HCT116 (cell line): ENCODE results near the gene GARS1. TPM values are rescaled to one million over a fixed set of nuclear protein-coding genes. Genes with fewer than 3 reads are reported as not detected.
A peak's percentile ranks its signal among the peaks of the same experiment; 100 is the strongest.

Experiments
- ATAC-seq: fragments of 200-7000 bp; cut with Tn5 transposase; 2 replicates; pipeline ENCODE4 v1.9.1; 2020; ENCODE audit warnings: mild to moderate bottlenecking, moderate library complexity
- BruUV-seq: library from RNA; stranded (reverse); fragments of 400-500 nt; replicated peaks from 2 replicates; lab custom pipeline; 2021; lab: Mats Ljungman, UMichigan
- CTCF ChIA-PET: fragments of 300-600 bp; sonication (Branson Sonifier 250); formaldehyde crosslinking; loops from one replicate; lab custom pipeline; 2021; ENCODE audit warnings: antibody characterized with exemption; lab: Charles Lee
- POLR2A ChIA-PET: fragments of 300-600, 350-600 bp; sonication (Branson Sonifier 250); formaldehyde crosslinking; loops from one replicate; lab custom pipeline; 2021; ENCODE audit warnings: antibody characterized with exemption; lab: Charles Lee
- RAD21 ChIA-PET, 2 experiments: fragments of 300-600 bp; sonication (Branson Sonifier 250); formaldehyde crosslinking; loops; one replicate each; lab custom pipeline; 2023; ENCODE audit warnings: low total read pairs in 2 of 2; ENCODE audit not compliant: uncharacterized antibody in 2 of 2, unreplicated experiment in 2 of 2, low non-redundant PET in 1 of 2; lab: Charles Lee
- DNase-seq: peaks from one replicate; pipeline ENCODE4 v3.0.0-alpha.2; 2010; ENCODE audit warnings: low read depth, low spot score
- H2AFZ ChIP-seq: fragments of 200-600 bp; shearing (Covaris generic), sonication (generic); 2 replicates; pipeline ENCODE4 v1.6.1; 2017; ENCODE audit warnings: low read depth, mixed run types, mixed read lengths, antibody characterized with exemption, low read length; ENCODE audit not compliant: poor library complexity, severe bottlenecking
- H3K27ac ChIP-seq: 2 replicates; pipeline ENCODE4 v1.5.1; 2012; ENCODE audit warnings: low read depth, low read length
- H3K27me3 ChIP-seq: fragments of 200-600 bp; sonication (generic); 2 replicates; pipeline ENCODE4 v1.6.1; 2016; ENCODE audit warnings: mixed run types, low read length, mixed read lengths; ENCODE audit not compliant: insufficient read depth
- H3K36me3 ChIP-seq, 2 experiments: fragments of 200-500 bp in 1 of 2; fragments of 200-600 bp in 1 of 2; sonication (Bioruptor generic) in 1 of 2; sonication (generic) in 1 of 2; 2 replicates each; pipeline versions ENCODE4 v1.5.1 to v1.6.1; 2014 to 2016; ENCODE audit warnings: low read length in 2 of 2, inconsistent platforms in 1 of 2, mixed read lengths in 1 of 2, mixed run types in 1 of 2; ENCODE audit not compliant: insufficient read depth in 2 of 2, control insufficient read depth in 1 of 2
- H3K4me1 ChIP-seq, 2 experiments: fragments of 200-600 bp in 1 of 2; sonication (generic) in 1 of 2; 2 replicates each; pipeline versions ENCODE4 v1.5.1 to v1.6.1; 2012 to 2017; ENCODE audit warnings: low read length in 2 of 2, inconsistent platforms in 1 of 2, mild to moderate bottlenecking in 1 of 2, mixed read lengths in 1 of 2, mixed run types in 1 of 2, moderate library complexity in 1 of 2; ENCODE audit not compliant: insufficient read depth in 2 of 2, control insufficient read depth in 1 of 2
- H3K4me2 ChIP-seq: fragments of 200-600 bp; sonication (generic); 2 replicates; pipeline ENCODE4 v1.6.1; 2017; ENCODE audit warnings: mixed run types, low read length, mixed read lengths
- H3K4me3 ChIP-seq, 2 experiments: fragments of 200-600 bp in 1 of 2; sonication (generic) in 1 of 2; replicated peaks in 1 of 2; 2 replicates each; pipeline ENCODE4 v1.5.1; 2011 to 2016; ENCODE audit warnings: low read length in 2 of 2, control low read depth in 1 of 2, low read depth in 1 of 2, mild to moderate bottlenecking in 1 of 2, mixed read lengths in 1 of 2, mixed run types in 1 of 2
- H3K79me2 ChIP-seq: fragments of 200-600 bp; sonication (generic); 2 replicates; pipeline ENCODE4 v1.6.1; 2017; ENCODE audit warnings: mild to moderate bottlenecking, mixed run types, low read length, moderate library complexity, mixed read lengths; ENCODE audit not compliant: insufficient read depth
- H3K9ac ChIP-seq: fragments of 200-600 bp; sonication (generic); 2 replicates; pipeline ENCODE4 v1.6.1; 2016; ENCODE audit warnings: low read length, mixed read lengths
- H3K9me2 ChIP-seq: fragments of 200-600 bp; sonication (generic), shearing (Covaris generic); 2 replicates; pipeline ENCODE4 v1.6.1; 2017; ENCODE audit warnings: mixed run types, mild to moderate bottlenecking, moderate library complexity; ENCODE audit not compliant: insufficient read depth
- H3K9me3 ChIP-seq, 2 experiments: fragments of 200-500 bp in 1 of 2; fragments of 200-600 bp in 1 of 2; sonication (Bioruptor generic) in 1 of 2; sonication (generic) in 1 of 2; 2 replicates each; pipeline ENCODE4 v1.6.1; 2014 to 2017; ENCODE audit warnings: low read length in 2 of 2, mixed read lengths in 2 of 2, inconsistent platforms in 1 of 2, low read depth in 1 of 2, mild to moderate bottlenecking in 1 of 2, mixed run types in 1 of 2, moderate library complexity in 1 of 2; ENCODE audit not compliant: control insufficient read depth in 1 of 2, insufficient read depth in 1 of 2
- H4K20me1 ChIP-seq: fragments of 200-600 bp; sonication (generic), shearing (Covaris generic); 2 replicates; pipeline ENCODE4 v1.6.1; 2017; ENCODE audit warnings: mixed run types, mild to moderate bottlenecking, moderate library complexity; ENCODE audit not compliant: insufficient read depth
- EZH2phosphoT487 ChIP-seq: fragments of 200-600 bp; IDR thresholded peaks from 2 replicates; pipeline ENCODE4 v1.6.1; 2018; ENCODE audit warnings: antibody characterized with exemption, borderline replicate concordance
- FOSL1 ChIP-seq: IDR thresholded peaks from 2 replicates; pipeline ENCODE4 v1.6.1; 2012; ENCODE audit warnings: low read depth
- JUND ChIP-seq: IDR thresholded peaks from 2 replicates; pipeline ENCODE4 v1.6.1; 2012
- MAX ChIP-seq: IDR thresholded peaks from 2 replicates; pipeline ENCODE4 v1.6.1; 2012
- POLR2AphosphoS5 ChIP-seq: IDR thresholded peaks from 2 replicates; pipeline ENCODE4 v1.6.1; 2011; ENCODE audit warnings: mild to moderate bottlenecking, low read depth, low read length, moderate library complexity
- RAD21 ChIP-seq: IDR thresholded peaks from 2 replicates; pipeline ENCODE4 v1.6.1; 2012; ENCODE audit warnings: low read depth, mild to moderate bottlenecking
- SIN3A ChIP-seq: IDR thresholded peaks from 2 replicates; pipeline ENCODE4 v1.6.1; 2012; ENCODE audit warnings: low read depth
- SP1 ChIP-seq: IDR thresholded peaks from 2 replicates; pipeline ENCODE4 v1.6.1; 2012; ENCODE audit warnings: low read depth
- SRF ChIP-seq: IDR thresholded peaks from 2 replicates; pipeline ENCODE4 v1.6.1; 2012; ENCODE audit warnings: low read depth
- YY1 ChIP-seq: IDR thresholded peaks from 2 replicates; pipeline ENCODE4 v1.6.1; 2011; ENCODE audit warnings: low read length, low read depth, moderate library complexity, mild to moderate bottlenecking; ENCODE audit not compliant: insufficient replicate concordance; ENCODE audit errors: extremely low read depth
- ZBTB33 ChIP-seq: IDR thresholded peaks from 2 replicates; pipeline ENCODE4 v1.6.1; 2011; ENCODE audit warnings: mild to moderate bottlenecking, low read length, moderate library complexity; ENCODE audit not compliant: insufficient replicate concordance; ENCODE audit errors: extremely low read depth
- ZNF274 ChIP-seq: fragments of 200-500 bp; sonication (Bioruptor generic); IDR thresholded peaks from 2 replicates; pipeline ENCODE4 v1.6.1; 2014; ENCODE audit warnings: mild to moderate bottlenecking, low read depth, low read length, inconsistent platforms
- intact Hi-C: fragments of 100-400 bp; cut with micrococcal nuclease; formaldehyde crosslinking; loops from 2 replicates; pipeline ENCODE4 v1.10.0; 2022
- total RNA-seq: library from RNA; stranded (reverse); gene quantifications from one replicate; pipeline ENCODE4 v1.2.1, GENCODE V29; 2021; ENCODE audit not compliant: unreplicated experiment
- TF ChIP-seq, protein P1 (sequence below): IDR thresholded peaks from 2 replicates; pipeline ENCODE4 v1.6.1; 2012; ENCODE audit warnings: low read depth
- TF ChIP-seq, protein P2 (sequence below), 3 experiments: fragments of 200-600 bp in 1 of 3; sonication (generic) in 1 of 3; IDR thresholded peaks in 2 of 3; conservative IDR thresholded peaks in 1 of 3; 2 replicates each; pipeline ENCODE4 v1.5.1; 2012 to 2017; ENCODE audit warnings: low read depth in 2 of 3, low read length in 2 of 3, antibody characterized with exemption in 1 of 3, borderline replicate concordance in 1 of 3, control low read depth in 1 of 3, mild to moderate bottlenecking in 1 of 3, mixed read lengths in 1 of 3, mixed run types in 1 of 3, moderate library complexity in 1 of 3; ENCODE audit not compliant: insufficient read depth in 1 of 3

The GARS1 gene
- total RNA-seq, 1 experiment from 2014 or later: 329 TPM

DNA sequence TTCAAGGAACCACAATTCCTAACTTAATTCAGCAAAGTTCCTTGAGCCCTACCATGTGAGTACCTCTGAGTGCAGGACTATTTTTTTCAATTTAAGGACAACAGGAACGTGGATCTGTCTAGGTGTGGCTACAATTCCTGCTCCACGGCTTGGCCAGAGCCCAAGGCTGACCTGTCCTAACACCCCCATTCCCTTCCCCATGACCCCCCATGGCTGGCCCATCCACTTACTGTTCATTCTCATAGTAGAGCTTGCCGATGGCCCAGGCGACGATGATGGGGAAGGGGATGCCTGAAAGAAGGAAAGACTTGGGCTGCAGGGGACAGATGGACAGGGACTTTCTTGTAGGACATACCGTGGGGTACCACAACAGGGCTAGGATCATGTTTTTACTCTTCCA lies 67.2 kb downstream of the GARS1 start:
- H3K9ac ChIP-seq: no peak overlapping the region
- BruUV-seq: TSS peak; percentile 13
- no peaks in the 10 kb centered on the region for H3K4me1 ChIP-seq
- RAD21 ChIA-PET: no interaction called here
- no peak for ATAC-seq
- no peaks in the 10 kb centered on the region for H3K9me2 ChIP-seq
- H3K27me3 ChIP-seq: no peaks in the 10 kb centered on the region
- DNase-seq: no peak
- no peak overlapping the region for H3K4me3 ChIP-seq
- no peak overlapping the region for H3K27ac ChIP-seq
- H3K9me3 ChIP-seq: no peaks in the 10 kb centered on the region
- POLR2A ChIA-PET: no interaction called here
- no peaks in the 10 kb centered on the region for H4K20me1 ChIP-seq
- intact Hi-C loops: no loop called here
- H2AFZ ChIP-seq: no peak overlapping the region
- no peaks in the 10 kb centered on the region for H3K36me3 ChIP-seq
- CTCF ChIA-PET: no interaction called here
- no peak overlapping the region for H3K4me2 ChIP-seq
- no peaks in the 10 kb centered on the region for H3K79me2 ChIP-seq
- TF ChIP-seq POLR2AphosphoS5 (no peak), MAX (no peak), FOSL1 (no peak), YY1 (no peak), SRF (no peak), EZH2phosphoT487 (no peak), SIN3A (no peak), ZNF274 (no peak), ZBTB33 (no peak), SP1 (no peak), RAD21 (no peak), JUND (no peak)
- TF ChIP-seq, protein P1, sequence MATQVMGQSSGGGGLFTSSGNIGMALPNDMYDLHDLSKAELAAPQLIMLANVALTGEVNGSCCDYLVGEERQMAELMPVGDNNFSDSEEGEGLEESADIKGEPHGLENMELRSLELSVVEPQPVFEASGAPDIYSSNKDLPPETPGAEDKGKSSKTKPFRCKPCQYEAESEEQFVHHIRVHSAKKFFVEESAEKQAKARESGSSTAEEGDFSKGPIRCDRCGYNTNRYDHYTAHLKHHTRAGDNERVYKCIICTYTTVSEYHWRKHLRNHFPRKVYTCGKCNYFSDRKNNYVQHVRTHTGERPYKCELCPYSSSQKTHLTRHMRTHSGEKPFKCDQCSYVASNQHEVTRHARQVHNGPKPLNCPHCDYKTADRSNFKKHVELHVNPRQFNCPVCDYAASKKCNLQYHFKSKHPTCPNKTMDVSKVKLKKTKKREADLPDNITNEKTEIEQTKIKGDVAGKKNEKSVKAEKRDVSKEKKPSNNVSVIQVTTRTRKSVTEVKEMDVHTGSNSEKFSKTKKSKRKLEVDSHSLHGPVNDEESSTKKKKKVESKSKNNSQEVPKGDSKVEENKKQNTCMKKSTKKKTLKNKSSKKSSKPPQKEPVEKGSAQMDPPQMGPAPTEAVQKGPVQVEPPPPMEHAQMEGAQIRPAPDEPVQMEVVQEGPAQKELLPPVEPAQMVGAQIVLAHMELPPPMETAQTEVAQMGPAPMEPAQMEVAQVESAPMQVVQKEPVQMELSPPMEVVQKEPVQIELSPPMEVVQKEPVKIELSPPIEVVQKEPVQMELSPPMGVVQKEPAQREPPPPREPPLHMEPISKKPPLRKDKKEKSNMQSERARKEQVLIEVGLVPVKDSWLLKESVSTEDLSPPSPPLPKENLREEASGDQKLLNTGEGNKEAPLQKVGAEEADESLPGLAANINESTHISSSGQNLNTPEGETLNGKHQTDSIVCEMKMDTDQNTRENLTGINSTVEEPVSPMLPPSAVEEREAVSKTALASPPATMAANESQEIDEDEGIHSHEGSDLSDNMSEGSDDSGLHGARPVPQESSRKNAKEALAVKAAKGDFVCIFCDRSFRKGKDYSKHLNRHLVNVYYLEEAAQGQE: no peak
- TF ChIP-seq, protein P2, sequence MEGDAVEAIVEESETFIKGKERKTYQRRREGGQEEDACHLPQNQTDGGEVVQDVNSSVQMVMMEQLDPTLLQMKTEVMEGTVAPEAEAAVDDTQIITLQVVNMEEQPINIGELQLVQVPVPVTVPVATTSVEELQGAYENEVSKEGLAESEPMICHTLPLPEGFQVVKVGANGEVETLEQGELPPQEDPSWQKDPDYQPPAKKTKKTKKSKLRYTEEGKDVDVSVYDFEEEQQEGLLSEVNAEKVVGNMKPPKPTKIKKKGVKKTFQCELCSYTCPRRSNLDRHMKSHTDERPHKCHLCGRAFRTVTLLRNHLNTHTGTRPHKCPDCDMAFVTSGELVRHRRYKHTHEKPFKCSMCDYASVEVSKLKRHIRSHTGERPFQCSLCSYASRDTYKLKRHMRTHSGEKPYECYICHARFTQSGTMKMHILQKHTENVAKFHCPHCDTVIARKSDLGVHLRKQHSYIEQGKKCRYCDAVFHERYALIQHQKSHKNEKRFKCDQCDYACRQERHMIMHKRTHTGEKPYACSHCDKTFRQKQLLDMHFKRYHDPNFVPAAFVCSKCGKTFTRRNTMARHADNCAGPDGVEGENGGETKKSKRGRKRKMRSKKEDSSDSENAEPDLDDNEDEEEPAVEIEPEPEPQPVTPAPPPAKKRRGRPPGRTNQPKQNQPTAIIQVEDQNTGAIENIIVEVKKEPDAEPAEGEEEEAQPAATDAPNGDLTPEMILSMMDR (IDR thresholded peaks at IDR 0.05 in 2 of 3, conservative IDR thresholded peaks at IDR 0.05 in 1 of 3; ENCODE audit: borderline replicate concordance in 1 of 3, insufficient read depth in 1 of 3, low read depth in 2 of 3, low read length in 2 of 3): no peak
